Renal pelvis (tissue), 4 donors: ENCODE data around the gene ADCY9. TPM values are rescaled to one million over a fixed set of nuclear protein-coding genes. Genes with fewer than 3 reads are reported as not detected.

Experiments used
- DNase-seq: peaks from one replicate; pipeline ENCODE4 v3.0.0-alpha.2; 2013
- polyA plus RNA-seq, 3 donors: library from polyadenylated mRNA; unstranded; fragments of 120-200 nt; gene quantifications; one replicate each; pipeline ENCODE4 v1.2.1, GENCODE V29; 2013; ENCODE audit not compliant: insufficient read length in 3 of 3

The ADCY9 gene
- polyA plus RNA-seq, 3 donors: 8.8 to 10.2 (median 9.2) TPM

- DNase-seq: no peak
Measured at GRCh38 chr16:4005731-4006130, 110.5 kb downstream of the ADCY9 start.

GRCh38 chr16:4005281-4005680, 111.0 kb downstream of the ADCY9 start:
- DNase-seq: no peak

- no peak for DNase-seq
Measured at GRCh38 chr16:4004206-4004605, 112.0 kb downstream of the ADCY9 start.

GRCh38 chr16:4003576-4003975, 112.7 kb downstream of the ADCY9 start:
- no peak for DNase-seq

GRCh38 chr16:4003166-4003565, 113.1 kb downstream of the ADCY9 start:
- no peak for DNase-seq

- no peak for DNase-seq
Measured at GRCh38 chr16:4002121-4002520, 114.1 kb downstream of the ADCY9 start.

GRCh38 chr16:3999479-4000325, 116.5 kb downstream of the ADCY9 start:
- DNase-seq: no peak

- DNase-seq: no peak
Measured at GRCh38 chr16:3998793-3999478, 117.3 kb downstream of the ADCY9 start.

- DNase-seq: no peak
Measured at GRCh38 chr16:3997231-3997841, 118.9 kb downstream of the ADCY9 start.

- no peak for DNase-seq
Measured at GRCh38 chr16:3995001-3995400, 121.2 kb downstream of the ADCY9 start.

- no peak for DNase-seq
Measured at GRCh38 chr16:3993052-3993785, 123.0 kb downstream of the ADCY9 start.

- no peak for DNase-seq
Measured at GRCh38 chr16:3992297-3993051, 123.8 kb downstream of the ADCY9 start.

- DNase-seq: no peak
Measured at GRCh38 chr16:3988824-3989223, 127.4 kb downstream of the ADCY9 start.

GRCh38 chr16:3988011-3988410, 128.2 kb downstream of the ADCY9 start:
- DNase-seq: no peak

- no peak for DNase-seq
Measured at GRCh38 chr16:3987231-3987630, 129.0 kb downstream of the ADCY9 start.

- DNase-seq: no peak
Measured at GRCh38 chr16:3986235-3986544, 130.1 kb downstream of the ADCY9 start.

- no peak for DNase-seq
Measured at GRCh38 chr16:3984111-3985060, 131.9 kb downstream of the ADCY9 start.

- DNase-seq: peak; percentile 78
Measured at GRCh38 chr16:3983081-3983520, 133.1 kb downstream of the ADCY9 start.

- DNase-seq: no peak
Measured at GRCh38 chr16:3982216-3982615, 134.0 kb downstream of the ADCY9 start.
